BLaER1 (cell line): Measurements from ENCODE around the gene TSSK6.

Experiments used
- H3K27ac ChIP-seq: shearing (Covaris generic); formaldehyde crosslinking; 2 replicates; pipeline ENCODE4 v1.8.1; 2022
- H3K27me3 ChIP-seq: shearing (Covaris generic); formaldehyde crosslinking; 2 replicates; pipeline ENCODE4 v1.8.1; 2022
- H3K36me3 ChIP-seq: shearing (Covaris generic); formaldehyde crosslinking; 2 replicates; pipeline ENCODE4 v1.8.1; 2022
- H3K4me1 ChIP-seq: shearing (Covaris generic); formaldehyde crosslinking; 2 replicates; pipeline ENCODE4 v1.8.1; 2022
- H3K4me2 ChIP-seq: shearing (Covaris generic); formaldehyde crosslinking; 2 replicates; pipeline ENCODE4 v1.8.1; 2022
- H3K4me3 ChIP-seq: shearing (Covaris generic); formaldehyde crosslinking; 2 replicates; pipeline ENCODE4 v1.8.1; 2022
- H3K9ac ChIP-seq: shearing (Covaris generic); formaldehyde crosslinking; 2 replicates; pipeline ENCODE4 v1.8.1; 2022
- H3K9me3 ChIP-seq: shearing (Covaris generic); formaldehyde crosslinking; 2 replicates; pipeline ENCODE4 v1.8.1; 2022
- H4K20me1 ChIP-seq: shearing (Covaris generic); formaldehyde crosslinking; 2 replicates; pipeline ENCODE4 v1.8.1; 2022
- Cebpa-rat ChIP-seq: shearing (Covaris generic); IDR thresholded peaks from 2 replicates; pipeline ENCODE4 v1.8.1; 2022

The TSSK6 gene

GRCh38 chr19:19552798-19553197, 37.5 kb upstream of the TSSK6 start:
- H3K4me3 ChIP-seq, result no peak overlapping the region
- H4K20me1 ChIP-seq, result no peaks in the 10 kb centered on the region
- H3K27me3 ChIP-seq, result no peaks in the 10 kb centered on the region
- no peaks in the 10 kb centered on the region for H3K36me3 ChIP-seq
- no peaks in the 10 kb centered on the region for H3K9me3 ChIP-seq
- no peak overlapping the region for H3K4me2 ChIP-seq
- no peak overlapping the region for H3K27ac ChIP-seq
- no peak for TF ChIP-seq Cebpa-rat
- H3K4me1 ChIP-seq, result peaks cover 13% of the 10 kb centered on the region
- no peak overlapping the region for H3K9ac ChIP-seq

- Histone ChIP-seq H3K4me2 (peak overlapping the region; percentile 47), H3K27ac (peak overlapping the region; percentile 63; the same call in 1 of the 2 replicates), H3K9me3 (no peaks in the 10 kb centered on the region), H3K36me3 (no peaks in the 10 kb centered on the region), H3K4me3 (no peak overlapping the region), H4K20me1 (no peaks in the 10 kb centered on the region), H3K4me1 (peaks cover 12% of the 10 kb centered on the region), H3K9ac (no peak overlapping the region), H3K27me3 (no peaks in the 10 kb centered on the region)
- TF ChIP-seq Cebpa-rat, result no peak
Measured at GRCh38 chr19:19551853-19552192, 36.5 kb upstream of the TSSK6 start.

- no peaks in the 10 kb centered on the region for H3K27me3 ChIP-seq
- no peaks in the 10 kb centered on the region for H3K9me3 ChIP-seq
- no peaks in the 10 kb centered on the region for H3K36me3 ChIP-seq
- H4K20me1 ChIP-seq, result no peaks in the 10 kb centered on the region
- no peak overlapping the region for H3K9ac ChIP-seq
- no peak for TF ChIP-seq Cebpa-rat
- no peak overlapping the region for H3K4me3 ChIP-seq
- H3K4me1 ChIP-seq, result peaks cover 17% of the 10 kb centered on the region
- peak overlapping the region; percentile 63; the same call in 1 of the 2 replicates for H3K27ac ChIP-seq
- peak overlapping the region; percentile 47 for H3K4me2 ChIP-seq
Measured at GRCh38 chr19:19550972-19551852, 35.9 kb upstream of the TSSK6 start.

- no peaks in the 10 kb centered on the region for H3K27me3 ChIP-seq
- H3K27ac ChIP-seq, result no peak overlapping the region
- no peaks in the 10 kb centered on the region for H4K20me1 ChIP-seq
- no peak for TF ChIP-seq Cebpa-rat
- no peak overlapping the region for H3K4me3 ChIP-seq
- peaks cover 18% of the 10 kb centered on the region for H3K4me1 ChIP-seq
- H3K9me3 ChIP-seq, result no peaks in the 10 kb centered on the region
- no peak overlapping the region for H3K4me2 ChIP-seq
- no peaks in the 10 kb centered on the region for H3K36me3 ChIP-seq
- H3K9ac ChIP-seq, result no peak overlapping the region
Measured at GRCh38 chr19:19550485-19550929, 35.2 kb upstream of the TSSK6 start.

DNA sequence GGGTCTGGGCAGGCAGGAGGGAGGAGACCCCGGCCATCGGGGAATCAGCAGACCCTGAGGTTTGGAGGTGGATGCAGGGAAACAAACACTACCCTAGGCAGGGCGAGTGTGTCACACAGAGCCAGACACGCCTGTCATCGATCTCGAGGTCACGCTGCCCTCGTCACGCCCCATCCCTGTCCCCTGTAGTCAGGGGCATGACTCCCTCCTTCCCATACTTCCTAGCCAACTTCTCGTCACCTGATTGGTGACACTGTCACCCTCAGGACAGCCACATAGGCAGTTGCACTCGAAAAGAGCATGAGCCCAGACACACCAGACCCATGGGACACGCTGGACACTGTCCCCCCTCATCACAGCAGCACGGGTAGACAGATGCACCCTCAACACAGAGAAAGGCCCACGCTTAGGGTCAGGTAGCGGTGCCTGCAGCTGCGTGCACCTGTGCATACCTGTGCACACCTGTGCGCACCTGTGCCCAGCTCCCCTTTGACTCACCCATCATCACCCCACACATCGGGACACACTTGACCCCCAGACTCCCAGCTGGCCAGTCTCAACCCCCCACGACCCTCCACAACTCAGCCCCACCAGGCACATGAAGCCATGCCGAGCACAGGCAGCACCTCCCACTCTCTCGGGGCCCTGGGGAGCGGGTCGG, 34.6 kb upstream of the TSSK6 start:
- no peaks in the 10 kb centered on the region for H3K36me3 ChIP-seq
- H3K4me1 ChIP-seq, result peaks cover 18% of the 10 kb centered on the region
- H3K27ac ChIP-seq, result no peak overlapping the region
- no peak overlapping the region for H3K4me2 ChIP-seq
- H3K27me3 ChIP-seq, result no peaks in the 10 kb centered on the region
- no peak overlapping the region for H3K9ac ChIP-seq
- H3K9me3 ChIP-seq, result no peaks in the 10 kb centered on the region
- no peak overlapping the region for H3K4me3 ChIP-seq
- H4K20me1 ChIP-seq, result no peaks in the 10 kb centered on the region
- no peak for TF ChIP-seq Cebpa-rat

GRCh38 chr19:19548915-19549759, 33.8 kb upstream of the TSSK6 start:
- Histone ChIP-seq H3K4me1 (peaks cover 18% of the 10 kb centered on the region), H3K4me2 (no peak overlapping the region), H3K4me3 (no peak overlapping the region), H3K9me3 (no peaks in the 10 kb centered on the region), H4K20me1 (no peaks in the 10 kb centered on the region), H3K9ac (no peak overlapping the region), H3K27ac (no peak overlapping the region), H3K36me3 (no peaks in the 10 kb centered on the region), H3K27me3 (no peaks in the 10 kb centered on the region)
- no peak for TF ChIP-seq Cebpa-rat

DNA sequence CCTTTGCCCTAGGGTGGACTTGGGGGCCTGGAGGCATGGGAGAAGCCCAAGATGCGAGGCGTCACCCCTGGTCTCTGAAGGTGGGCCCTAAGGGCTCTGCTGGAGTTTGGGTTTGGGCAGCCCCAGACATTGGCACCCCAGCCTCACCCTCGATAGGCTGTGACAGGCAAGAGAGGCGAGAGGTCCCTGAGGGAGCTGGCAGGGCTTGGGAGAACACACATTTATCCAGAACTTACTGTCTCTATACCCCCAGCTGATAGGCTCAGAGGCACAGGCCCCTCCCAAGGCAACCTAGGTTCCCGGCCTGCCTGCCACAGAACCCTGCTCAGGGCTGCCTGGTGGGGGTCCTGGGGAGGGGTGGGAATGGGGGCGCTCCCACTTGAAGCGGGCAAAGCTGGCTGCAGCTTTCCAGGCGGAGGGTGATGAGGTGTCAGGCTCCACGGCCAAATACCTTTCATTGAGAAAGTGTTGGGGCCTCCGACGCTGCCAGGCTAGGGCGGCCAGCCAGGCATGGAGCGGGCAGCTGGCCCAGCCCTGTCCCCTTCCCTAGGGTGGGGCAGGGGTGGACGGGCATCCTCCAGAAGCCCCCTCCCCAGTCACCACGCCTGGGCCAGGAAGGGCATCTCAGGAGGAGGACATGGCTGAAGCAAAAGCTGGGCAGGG, 32.5 kb upstream of the TSSK6 start:
- Histone ChIP-seq H3K27me3 (no peaks in the 10 kb centered on the region), H4K20me1 (no peaks in the 10 kb centered on the region), H3K4me3 (no peak overlapping the region), H3K36me3 (no peaks in the 10 kb centered on the region), H3K9ac (no peak overlapping the region), H3K4me1 (peaks cover 18% of the 10 kb centered on the region), H3K9me3 (no peaks in the 10 kb centered on the region), H3K4me2 (no peak overlapping the region), H3K27ac (no peak overlapping the region)
- TF ChIP-seq Cebpa-rat, result no peak

DNA sequence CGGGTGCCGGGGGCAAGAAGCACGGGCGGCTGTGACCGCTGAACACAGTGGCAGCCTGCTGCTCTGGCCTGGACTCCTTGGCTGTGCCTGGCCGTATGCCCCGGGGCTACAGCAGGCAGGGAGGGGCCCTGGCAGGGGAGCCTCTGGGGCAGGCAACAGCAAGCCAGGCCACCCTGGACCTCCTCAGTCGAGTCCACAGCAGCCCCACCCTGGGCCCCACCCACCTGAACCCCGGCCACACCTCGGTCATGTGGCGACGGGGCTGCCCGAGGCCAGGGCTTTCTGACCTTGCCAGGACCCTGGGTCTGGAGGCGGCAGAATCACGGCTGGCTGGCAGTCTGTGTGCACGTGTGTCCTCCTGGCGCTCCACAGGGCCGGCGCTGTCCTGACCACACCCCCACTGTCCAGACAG, 31.4 kb upstream of the TSSK6 start:
- no peaks in the 10 kb centered on the region for H3K36me3 ChIP-seq
- H3K4me2 ChIP-seq, result no peak overlapping the region
- H3K9me3 ChIP-seq, result no peaks in the 10 kb centered on the region
- peaks cover 21% of the 10 kb centered on the region for H3K4me1 ChIP-seq
- H3K9ac ChIP-seq, result no peak overlapping the region
- H3K27me3 ChIP-seq, result no peaks in the 10 kb centered on the region
- no peak for TF ChIP-seq Cebpa-rat
- no peak overlapping the region for H3K4me3 ChIP-seq
- no peaks in the 10 kb centered on the region for H4K20me1 ChIP-seq
- H3K27ac ChIP-seq, result no peak overlapping the region

GRCh38 chr19:19545707-19546106, 30.4 kb upstream of the TSSK6 start:
- TF ChIP-seq Cebpa-rat, result no peak

More at GRCh38 chr19:19545707-19546106, 30.4 kb upstream of the TSSK6 start:
- no peaks in the 10 kb centered on the region for H3K9me3 ChIP-seq
- no peak overlapping the region for H3K4me2 ChIP-seq
- no peak overlapping the region for H3K9ac ChIP-seq
- H3K4me1 ChIP-seq, result peaks cover 18% of the 10 kb centered on the region
- H3K27ac ChIP-seq, result no peak overlapping the region
- H3K27me3 ChIP-seq, result no peaks in the 10 kb centered on the region
- no peak overlapping the region for H3K4me3 ChIP-seq
- no peaks in the 10 kb centered on the region for H3K36me3 ChIP-seq
- no peaks in the 10 kb centered on the region for H4K20me1 ChIP-seq
